K562 (cell line): ENCODE measurements around the gene ARHGEF1. TPM values are rescaled to one million over a fixed set of nuclear protein-coding genes. Genes with fewer than 3 reads are reported as not detected.

Experiments
- BCLAF1 ChIP-seq, 2 experiments: fragments of 450-650 bp in 1 of 2; IDR thresholded peaks; 2 replicates each; pipeline ENCODE4 v1.6.1; 2011 to 2017; ENCODE audit warnings: low read depth in 2 of 2, antibody characterized with exemption in 1 of 2, borderline replicate concordance in 1 of 2, low read length in 1 of 2, mild to moderate bottlenecking in 1 of 2, mixed read lengths in 1 of 2; ENCODE audit not compliant: control insufficient read depth in 1 of 2
- BRF1 ChIP-seq: IDR thresholded peaks from 3 replicates; pipeline ENCODE4 v1.6.1; 2011; ENCODE audit warnings: borderline replicate concordance, mild to moderate bottlenecking; ENCODE audit not compliant: insufficient read length; ENCODE audit errors: extremely low read depth
- CC2D1A ChIP-seq: fragments of 450-650 bp; IDR thresholded peaks from 2 replicates; pipeline ENCODE4 v1.6.1; 2017; ENCODE audit warnings: mild to moderate bottlenecking
- CREM ChIP-seq: IDR thresholded peaks from 2 replicates; pipeline ENCODE4 v1.6.1; 2014; ENCODE audit warnings: antibody characterized with exemption, low read depth
- DEAF1 ChIP-seq: fragments of 450-650 bp; formaldehyde crosslinking; IDR thresholded peaks from 2 replicates; pipeline ENCODE4 v1.4.0; 2020; ENCODE audit warnings: mild to moderate bottlenecking, moderate library complexity
- E4F1 ChIP-seq: fragments of 250-450 bp; sonication (Bioruptor Pico); IDR thresholded peaks from 2 replicates; pipeline ENCODE4 v1.5.0; 2021; ENCODE audit warnings: mild to moderate bottlenecking, borderline replicate concordance
- HBP1 ChIP-seq: fragments of 450-650 bp; formaldehyde crosslinking; IDR thresholded peaks from 2 replicates; pipeline ENCODE4 v1.4.0; 2022; ENCODE audit warnings: missing genetic modification characterization
- HCFC1 ChIP-seq: IDR thresholded peaks from 2 replicates; pipeline ENCODE4 v1.6.1; 2012; ENCODE audit warnings: low read depth, low read length, improper control_type of control experiment
- HDAC2 ChIP-seq: fragments of 450-650 bp; IDR thresholded peaks from 2 replicates; pipeline ENCODE4 v1.6.1; 2016; ENCODE audit warnings: mild to moderate bottlenecking
- MAZ ChIP-seq, 2 experiments: fragments of 450-650 bp in 1 of 2; sonication (generic) in 1 of 2; formaldehyde crosslinking; IDR thresholded peaks in 1 of 2; conservative IDR thresholded peaks in 1 of 2; 2 replicates each; pipeline versions ENCODE4 v1.4.0 to v1.5.0; 2020; ENCODE audit warnings: mild to moderate bottlenecking in 1 of 2, missing genetic modification reagents in 1 of 2
- NEUROD1 ChIP-seq: fragments of 150-350 bp; IDR thresholded peaks from 2 replicates; pipeline ENCODE4 v1.6.1; 2014; ENCODE audit warnings: borderline replicate concordance, low read length, low read depth; ENCODE audit not compliant: partially characterized antibody
- RCOR1 ChIP-seq, 2 experiments: IDR thresholded peaks; 2 replicates each; pipeline ENCODE4 v1.6.1; 2012; ENCODE audit warnings: low read depth in 2 of 2, low read length in 2 of 2, borderline replicate concordance in 1 of 2, improper control_type of control experiment in 1 of 2
- SMAD3 ChIP-seq: fragments of 450-650 bp; formaldehyde crosslinking; conservative IDR thresholded peaks from 2 replicates; pipeline ENCODE4 v1.4.0; 2020; ENCODE audit warnings: mild to moderate bottlenecking
- SMC3 ChIP-seq: conservative IDR thresholded peaks from 2 replicates; pipeline ENCODE4 v1.6.1; 2011; ENCODE audit warnings: low read depth, low read length, improper control_type of control experiment; ENCODE audit not compliant: insufficient read depth
- SP2 ChIP-seq: IDR thresholded peaks from 2 replicates; pipeline ENCODE4 v1.6.1; 2011; ENCODE audit warnings: mild to moderate bottlenecking, low read depth, low read length, moderate library complexity; ENCODE audit not compliant: poor library complexity, severe bottlenecking; ENCODE audit errors: extremely low read depth
- TOE1 ChIP-seq, 2 experiments: fragments of 450-650 bp in 1 of 2; sonication (generic) in 1 of 2; formaldehyde crosslinking in 1 of 2; IDR thresholded peaks; 2 replicates each; pipeline versions ENCODE4 v1.7.1 to v1.8.0; 2016 to 2022; ENCODE audit warnings: borderline replicate concordance in 2 of 2, mild to moderate bottlenecking in 2 of 2, antibody characterized with exemption in 1 of 2, inconsistent platforms in 1 of 2, low read depth in 1 of 2, missing genetic modification reagents in 1 of 2, moderate library complexity in 1 of 2
- ZNF79 ChIP-seq: fragments of 250-450 bp; sonication (Bioruptor Pico); IDR thresholded peaks from 2 replicates; pipeline ENCODE4 v1.4.0; 2020; ENCODE audit warnings: low read depth, mild to moderate bottlenecking, moderate library complexity
- polyA plus RNA-seq, 8 experiments: library from polyadenylated mRNA; depleted of rRNA in 4 of 8; stranded (reverse) in 5 of 8; unstranded in 3 of 8; fragments of >200 nt; fragmentation: Nextera tagmentation in 2 of 8; fragmentation: Illumina TruSeq in 1 of 8; extraction: Ambion mirVana in 2 of 8; extraction: Trizol in 1 of 8; gene quantifications; 2 replicates each; pipeline versions ENCODE4 v1.2.1 to v1.2.3, GENCODE V29; 2011 to 2014; ENCODE audit warnings: inconsistent platforms in 1 of 8, missing spikeins in 1 of 8
- total RNA-seq, 7 experiments: library from RNA; depleted of rRNA in 6 of 7; stranded (reverse); fragments of >200 nt in 6 of 7; fragmentation: Illumina TruSeq in 2 of 7; extraction: Trizol in 2 of 7; gene quantifications; 2 replicates each; pipeline versions ENCODE4 v1.2.1 to v1.2.3, GENCODE V29; 2011 to 2021; ENCODE audit warnings: low replicate concordance in 1 of 7

The ARHGEF1 gene
- total and polyA plus RNA-seq, 9 of the 15 experiments (the other 6 are each of a cell fraction or from before 2014, with no cell fraction given) = 1.9 to 149 (median 29.8) TPM

- no peak for TF ChIP-seq SP2
- TF ChIP-seq CREM = peak; percentile 56
- TF ChIP-seq BCLAF1 (IDR thresholded peaks at IDR 0.05; ENCODE audit: borderline replicate concordance in 1 of 2, control insufficient read depth in 1 of 2, low read depth in 2 of 2, low read length in 1 of 2) = no peak
- TF ChIP-seq MAZ (CRISPR knock-in tag; conservative IDR thresholded peaks at IDR 0.05 in 1 of 2, IDR thresholded peaks at IDR 0.05 in 1 of 2) = peak; percentile 17 to 49; a peak in 1 of 4 replicates
- peak; percentile 11; the same call in 1 of the 2 replicates for TF ChIP-seq HCFC1
- TF ChIP-seq CC2D1A = peak; percentile 55; the same call in 1 of the 2 replicates
- TF ChIP-seq BRF1 = no peak
- peak; percentile 76; the same call in 1 of the 2 replicates for TF ChIP-seq HBP1 (CRISPR knock-in tag)
- peak; percentile 85 for TF ChIP-seq SMC3
- no peak for TF ChIP-seq ZNF79 (CRISPR knock-in tag)
- 0 out of 2 replicates have a peak, but pooled peaks have one; percentile 43 for TF ChIP-seq HDAC2
- TF ChIP-seq TOE1 (IDR thresholded peaks at IDR 0.05; ENCODE audit: borderline replicate concordance) = 0 out of 2 replicates have a peak, but pooled peaks have one; percentile 33
- TF ChIP-seq TOE1 (CRISPR knock-in tag; IDR thresholded peaks at IDR 0.05; ENCODE audit: borderline replicate concordance, low read depth) = no peak
- TF ChIP-seq NEUROD1 = peak; percentile 65
- peak; percentile 62; the same call in 1 of the 2 replicates for TF ChIP-seq DEAF1
- TF ChIP-seq RCOR1 (IDR thresholded peaks at IDR 0.05; ENCODE audit: borderline replicate concordance in 1 of 2, low read depth in 2 of 2, low read length in 2 of 2) = peak in 1 of 2 experiments; percentile 59; a peak in 1 of 4 replicates
- TF ChIP-seq E4F1 (CRISPR knock-in tag) = no peak
- TF ChIP-seq SMAD3 = no peak
Measured at GRCh38 chr19:41951686-41952172, 68.7 kb downstream of the ARHGEF1 start (continued).
